Panc1 (cell line): ENCODE results near the gene TMEM134.

Experiments used
- CTCF ChIP-seq: fragments of 450-650 bp; IDR thresholded peaks from 2 replicates; pipeline ENCODE4 v1.5.1; 2017; ENCODE audit warnings: mild to moderate bottlenecking
- TCF7L2 ChIP-seq: IDR thresholded peaks from 2 replicates; pipeline ENCODE4 v1.6.1; 2011; ENCODE audit warnings: mild to moderate bottlenecking, low read depth, low read length, inconsistent platforms

- TF ChIP-seq CTCF: no peak
- no peak for TF ChIP-seq TCF7L2
Measured at GRCh38 chr11:67483831-67484665, 15.0 kb upstream of the TMEM134 start.
